HG03280 (cell line): ENCODE data around the gene SLC41A2.
A peak's percentile ranks its signal among the peaks of the same experiment; 100 is the strongest.
"Not testable (repeated sequence)": the region's sequence is repeated elsewhere in the genome, so short reads cannot be mapped to it uniquely, and the experiment has no call there.

Experiments
- ATAC-seq: cut with Tn5 transposase; IDR thresholded peaks from one replicate; pipeline ENCODE4 v1.9.1; 2021; ENCODE audit warnings: mild to moderate bottlenecking, moderate library complexity; ENCODE audit not compliant: unreplicated experiment

The SLC41A2 gene, protein sequence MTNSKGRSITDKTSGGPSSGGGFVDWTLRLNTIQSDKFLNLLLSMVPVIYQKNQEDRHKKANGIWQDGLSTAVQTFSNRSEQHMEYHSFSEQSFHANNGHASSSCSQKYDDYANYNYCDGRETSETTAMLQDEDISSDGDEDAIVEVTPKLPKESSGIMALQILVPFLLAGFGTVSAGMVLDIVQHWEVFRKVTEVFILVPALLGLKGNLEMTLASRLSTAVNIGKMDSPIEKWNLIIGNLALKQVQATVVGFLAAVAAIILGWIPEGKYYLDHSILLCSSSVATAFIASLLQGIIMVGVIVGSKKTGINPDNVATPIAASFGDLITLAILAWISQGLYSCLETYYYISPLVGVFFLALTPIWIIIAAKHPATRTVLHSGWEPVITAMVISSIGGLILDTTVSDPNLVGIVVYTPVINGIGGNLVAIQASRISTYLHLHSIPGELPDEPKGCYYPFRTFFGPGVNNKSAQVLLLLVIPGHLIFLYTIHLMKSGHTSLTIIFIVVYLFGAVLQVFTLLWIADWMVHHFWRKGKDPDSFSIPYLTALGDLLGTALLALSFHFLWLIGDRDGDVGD

DNA sequence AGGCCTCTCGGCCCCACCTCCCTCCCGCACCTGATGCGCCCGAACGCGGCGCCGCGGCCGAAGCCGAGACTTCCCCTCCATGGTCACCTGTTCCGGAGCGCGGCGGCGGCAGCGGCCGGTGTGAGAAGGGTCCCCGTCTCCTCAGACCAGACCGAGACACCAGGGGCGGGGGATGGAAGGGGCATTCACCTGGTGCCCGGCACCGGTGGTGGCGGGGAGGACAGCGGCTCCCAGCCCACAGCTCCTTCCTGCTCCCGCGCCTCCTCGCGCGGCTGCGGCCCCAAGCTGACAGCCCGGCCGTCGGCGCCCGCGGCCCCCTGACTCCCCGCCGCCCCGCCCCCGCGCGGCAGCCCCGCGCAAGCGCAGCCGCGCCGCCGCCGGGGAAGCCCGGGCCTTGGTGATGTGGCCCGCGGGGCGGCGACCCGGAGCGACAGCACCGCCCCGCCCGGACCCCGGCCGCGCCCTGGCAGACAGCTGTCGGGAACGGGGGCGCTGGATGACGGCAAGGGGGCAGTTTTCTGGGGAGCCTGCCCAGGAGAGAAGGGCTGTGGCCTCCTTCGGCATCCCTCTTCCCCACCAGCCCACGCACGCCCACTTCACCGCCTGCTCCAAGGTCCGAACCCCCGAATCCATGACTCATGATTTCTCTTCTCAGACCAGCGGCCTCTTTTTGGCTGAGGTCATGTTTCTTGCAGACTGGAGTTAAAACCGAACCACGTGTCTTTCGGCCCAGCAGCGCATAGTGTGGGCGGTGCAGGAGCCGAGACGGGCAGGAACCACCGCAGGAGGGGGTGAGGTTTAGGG, at the start of gene SLC41A2:
Gene SLC41A2, minus strand, starts transcription at position 290 of the 804 bp plus-strand sequence. CDS start 29,763 bp downstream, outside the sequence.
- peak; percentile 81 for ATAC-seq

GRCh38 chr12:105001476-105001875, 43.4 kb upstream of the SLC41A2 start:
- no peak for ATAC-seq

- no peak for ATAC-seq
Measured at GRCh38 chr12:104999347-104999685, 41.2 kb upstream of the SLC41A2 start.

- no peak for ATAC-seq
Measured at GRCh38 chr12:104998423-104999346, 40.6 kb upstream of the SLC41A2 start.

DNA sequence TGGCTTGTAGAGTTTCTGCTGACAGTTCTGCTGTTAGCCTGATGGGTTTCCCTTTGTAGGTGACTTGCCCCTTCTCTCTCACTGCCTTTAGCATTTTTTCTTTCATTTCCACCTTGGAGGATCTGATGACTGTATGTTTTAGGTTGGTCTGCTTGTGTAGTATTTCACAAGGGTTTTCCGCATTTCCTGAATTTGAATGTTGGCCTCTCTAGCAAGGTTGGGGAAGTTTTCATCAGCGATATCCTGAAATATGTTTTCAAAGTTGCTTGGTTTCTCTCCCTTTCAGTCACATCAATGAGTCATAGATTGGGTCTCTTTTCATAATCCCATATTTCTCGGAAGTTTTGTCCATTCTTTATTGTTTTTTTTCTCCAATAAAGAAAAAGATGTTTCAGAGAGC, 39.5 kb upstream of the SLC41A2 start:
- no peak for ATAC-seq

DNA sequence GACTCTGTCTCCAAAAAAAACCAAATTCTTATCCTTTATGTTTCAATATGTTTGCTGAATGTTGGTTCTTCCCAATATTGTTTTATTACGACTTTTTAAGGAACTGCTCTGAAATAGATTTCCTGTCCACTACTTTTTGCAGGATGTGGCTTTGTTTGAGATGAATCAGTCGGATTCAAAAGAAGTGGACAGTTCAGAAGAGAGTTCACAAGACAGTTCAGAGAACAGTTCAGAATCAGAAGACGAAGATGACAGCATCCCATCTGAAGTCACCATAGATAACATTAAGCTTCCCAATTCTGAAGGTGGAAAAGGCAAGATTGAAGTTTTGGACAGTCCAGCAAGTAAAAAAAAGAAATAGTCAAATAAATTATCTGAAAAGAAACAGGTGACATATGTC, 36.2 kb upstream of the SLC41A2 start:
- ATAC-seq: no peak

GRCh38 chr12:104991565-104992128, 33.6 kb upstream of the SLC41A2 start:
- ATAC-seq: no peak

DNA sequence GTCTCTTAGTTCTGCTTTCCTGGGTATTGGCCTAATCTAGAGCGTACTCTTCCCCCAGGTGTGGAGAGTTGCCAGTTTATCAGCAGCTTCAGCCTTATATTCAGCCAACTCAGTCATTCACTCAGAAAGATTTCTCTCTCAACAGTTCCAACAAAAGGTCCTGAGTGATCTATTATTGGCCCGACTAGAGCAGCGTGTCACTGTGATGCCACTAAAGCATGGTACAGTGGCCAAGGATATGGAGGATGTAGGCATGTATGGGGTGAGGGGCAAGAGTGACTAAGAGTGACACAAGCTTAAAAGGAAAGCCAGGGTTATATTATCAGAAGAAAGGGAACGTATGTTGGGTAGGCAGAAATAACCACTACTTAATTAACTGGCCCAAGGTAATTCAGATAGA, 32.9 kb upstream of the SLC41A2 start:
- ATAC-seq: no peak

DNA sequence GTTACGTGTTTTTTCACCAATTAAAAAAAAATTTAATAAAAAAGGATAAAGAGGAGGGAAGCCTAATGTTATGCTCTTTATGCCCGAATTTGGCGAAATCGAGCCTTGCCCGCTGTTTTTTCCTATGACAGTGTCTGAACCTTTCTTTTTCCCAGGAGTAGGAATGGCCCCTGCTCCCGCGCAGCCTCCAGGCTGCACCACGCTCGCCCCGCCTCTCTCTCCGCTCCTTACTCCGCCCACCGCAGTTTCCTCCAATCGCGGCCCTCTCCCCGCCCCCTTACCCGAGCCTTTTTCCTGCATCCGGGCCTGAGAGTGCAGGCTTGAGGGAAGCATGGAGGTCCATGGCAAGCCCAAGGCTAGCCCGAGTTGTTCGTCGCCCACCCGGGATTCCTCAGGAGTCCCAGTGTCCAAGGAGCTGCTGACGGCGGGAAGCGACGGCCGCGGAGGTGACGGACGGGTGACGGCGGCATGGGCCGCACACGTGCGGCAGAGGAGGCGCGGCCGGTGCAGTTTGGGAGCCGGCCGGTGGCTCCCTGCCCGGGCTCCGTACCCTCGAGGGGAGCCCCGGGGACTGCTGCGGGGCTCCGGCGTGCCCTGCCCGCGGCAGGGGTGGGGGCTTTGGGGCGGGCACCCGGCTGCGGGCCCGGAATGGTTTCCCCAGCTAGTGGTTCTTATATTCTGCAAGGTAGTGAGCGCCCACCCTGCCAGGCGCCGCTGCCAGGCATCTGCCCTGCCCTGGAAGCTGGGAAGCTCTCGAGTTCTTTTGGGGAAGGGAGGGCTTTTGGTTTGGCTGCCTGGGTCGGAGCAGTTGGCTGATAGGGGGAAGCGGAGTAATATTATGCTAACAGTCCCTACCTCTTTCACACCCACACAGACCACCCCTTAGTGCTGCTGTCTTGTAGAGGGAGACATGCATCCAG, 28.2 kb upstream of the SLC41A2 start, which contains the start of gene NOPCHAP1:
Gene NOPCHAP1, plus strand, starts transcription at position 295 of the 920 bp plus-strand sequence. Its CDS starts 37 bp downstream, at position 332.
- peak; percentile 96 for ATAC-seq

DNA sequence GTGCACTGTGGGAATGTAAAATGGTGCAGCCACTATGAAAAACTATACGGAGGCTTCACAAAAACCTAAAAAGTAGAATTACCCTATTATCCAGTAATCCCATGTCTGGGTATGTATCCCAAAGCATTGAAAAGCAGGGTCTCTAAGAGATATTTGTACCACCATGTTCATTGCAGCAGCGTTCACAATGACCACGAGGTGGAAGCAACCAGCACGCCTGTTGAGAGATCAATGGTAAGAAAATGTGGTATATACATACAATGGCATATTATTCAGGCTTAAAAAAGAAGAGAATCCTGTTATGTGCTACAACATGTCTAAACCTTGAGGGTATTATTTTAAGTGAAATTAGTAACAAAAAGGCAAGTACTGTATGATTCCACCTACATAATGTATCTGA, 27.1 kb upstream of the SLC41A2 start:
- ATAC-seq: no peak

- ATAC-seq: not testable (repeated sequence)
Measured at GRCh38 chr12:104977688-104978087, 19.6 kb upstream of the SLC41A2 start.

GRCh38 chr12:104976703-104977102, 18.6 kb upstream of the SLC41A2 start:
- ATAC-seq: no peak

DNA sequence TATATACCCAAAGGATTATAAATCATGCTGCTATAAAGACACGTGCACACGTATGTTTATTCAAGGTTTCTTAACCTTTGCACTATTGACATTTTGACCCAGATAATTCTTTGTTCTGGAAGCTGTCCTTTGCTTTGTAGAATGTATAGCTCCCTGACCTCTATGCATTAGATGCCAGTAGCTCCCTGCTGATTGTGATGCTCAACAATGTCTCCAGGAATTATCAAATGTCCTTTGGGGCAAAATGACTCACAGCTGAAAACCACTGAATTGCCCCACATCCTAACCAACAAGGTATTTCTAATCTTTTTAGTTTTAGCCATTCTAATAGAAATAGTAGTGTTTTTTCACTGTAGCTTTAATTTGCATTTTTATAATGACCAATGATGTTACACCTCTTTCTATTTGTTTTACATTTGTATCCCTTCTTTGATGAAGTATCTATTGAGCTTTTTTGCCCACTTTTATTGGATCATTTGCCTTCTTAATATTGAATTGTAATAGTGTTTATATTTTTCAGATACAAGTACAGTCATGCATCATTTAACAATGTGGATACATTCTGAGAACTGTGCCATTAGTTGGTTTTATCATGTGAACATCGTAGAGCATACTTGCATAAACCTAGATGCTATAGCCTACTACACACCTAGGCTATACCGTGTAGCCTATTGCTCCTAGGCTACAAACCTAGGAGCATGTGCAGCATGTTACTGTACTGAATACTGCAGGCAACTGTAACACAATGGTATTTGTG, 17.7 kb upstream of the SLC41A2 start:
- ATAC-seq: no peak

GRCh38 chr12:104974626-104975290, 16.7 kb upstream of the SLC41A2 start:
- ATAC-seq: peak; percentile 97

GRCh38 chr12:104973250-104973649, 15.2 kb upstream of the SLC41A2 start:
- ATAC-seq: no peak

DNA sequence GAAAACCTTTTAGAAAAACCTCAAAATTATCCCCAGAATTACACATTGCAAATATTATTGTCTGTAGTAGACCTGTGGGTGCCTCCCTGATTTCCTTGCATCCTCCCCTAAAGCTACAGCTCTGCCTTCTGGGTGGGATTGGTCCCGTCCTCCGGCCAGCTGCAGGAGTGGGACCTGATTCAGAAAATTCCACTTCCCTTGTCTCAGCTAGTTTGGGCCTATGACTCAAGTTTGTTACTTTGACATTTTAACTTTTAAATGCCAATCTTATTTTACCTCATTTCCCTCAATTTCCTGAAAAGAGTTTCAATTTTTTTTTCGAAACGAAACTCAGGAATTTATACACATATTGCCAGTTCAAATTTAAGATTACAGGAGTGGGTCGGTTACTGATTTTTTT, 13.2 kb upstream of the SLC41A2 start:
- no peak for ATAC-seq

DNA sequence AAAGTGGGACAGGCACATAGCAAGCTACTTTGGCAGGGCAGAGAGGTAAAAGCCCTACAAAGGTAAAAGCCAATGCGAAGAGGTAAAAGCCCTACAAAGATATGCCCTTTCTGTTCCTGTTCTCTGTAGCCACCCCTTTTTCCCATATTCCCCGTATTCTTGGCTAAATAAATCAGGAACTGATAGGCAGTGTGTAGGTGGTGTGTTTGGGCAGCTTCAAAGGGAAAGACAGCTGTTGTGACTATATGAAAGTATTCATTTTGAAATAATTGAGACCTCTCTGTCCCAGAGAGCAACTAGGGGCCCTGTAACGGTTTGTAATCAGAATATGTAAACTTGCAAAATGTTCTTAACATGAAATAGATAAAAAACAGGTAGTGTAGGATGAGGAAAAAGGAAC, 11.3 kb upstream of the SLC41A2 start:
- no peak for ATAC-seq

DNA sequence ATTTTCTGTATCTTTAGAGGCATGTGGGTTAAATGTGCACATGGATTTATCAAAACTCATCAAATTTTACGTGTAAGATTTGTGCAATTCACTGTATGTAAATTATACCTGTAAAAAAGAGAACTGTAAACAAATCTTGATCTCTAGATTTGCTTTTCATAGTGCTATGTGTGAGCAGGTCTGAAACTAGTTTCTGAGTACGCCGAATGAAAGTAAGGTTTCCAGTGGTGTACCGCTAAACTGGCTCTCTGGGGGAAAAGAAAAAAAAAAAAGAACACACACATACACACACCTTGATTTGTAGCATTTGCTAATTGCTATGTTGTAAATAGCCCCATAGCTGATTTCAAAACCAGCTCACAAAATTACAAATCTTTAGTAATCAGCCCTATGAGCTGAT, 8.6 kb upstream of the SLC41A2 start:
- ATAC-seq: peak; percentile 82
